ENCODE measurements around the gene PLEKHM1.

DNA sequence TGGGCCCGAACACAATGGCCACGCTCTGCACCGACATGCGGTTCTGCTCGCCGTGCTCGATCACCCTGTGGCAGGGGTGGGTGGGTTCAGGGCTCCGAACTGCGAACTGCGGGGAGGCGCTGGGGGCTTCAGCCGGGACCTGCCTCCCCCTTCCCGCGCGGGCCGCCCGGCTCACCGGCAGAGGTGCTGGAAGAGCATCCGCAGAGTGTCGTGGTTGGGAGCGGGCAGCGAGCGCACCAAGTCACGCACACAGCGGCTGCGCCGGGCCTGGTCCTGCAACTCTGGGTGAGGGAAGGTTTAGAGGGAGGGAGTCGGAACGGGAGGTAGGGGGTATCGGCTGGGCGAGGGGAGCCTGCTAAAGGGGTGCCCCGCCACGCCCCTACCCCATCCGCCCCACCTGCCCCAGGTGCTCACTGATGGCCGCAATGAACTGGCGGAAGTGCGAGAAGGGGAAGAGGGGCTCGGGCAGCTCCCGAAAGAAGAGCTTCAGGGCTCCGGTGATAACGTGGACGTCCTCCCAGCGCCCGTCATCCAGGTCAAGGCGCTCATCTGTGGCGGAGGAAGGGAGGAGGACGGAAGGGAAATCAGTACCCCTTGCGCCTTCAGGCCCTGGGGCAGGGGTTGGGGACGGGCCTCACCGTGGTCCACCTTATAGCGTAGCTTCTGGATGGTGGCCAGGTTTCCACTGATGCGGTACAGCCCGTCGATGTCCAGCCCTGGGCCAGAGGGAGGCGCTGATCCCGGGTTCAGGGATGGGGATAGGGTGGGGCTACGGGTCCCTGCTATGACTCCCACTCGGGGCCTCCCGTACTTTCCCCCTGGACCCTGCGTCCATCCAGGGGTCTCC, 94.7 kb downstream of the PLEKHM1 start:
- no peak for TF ChIP-seq CTCF (IDR thresholded peaks at IDR 0.05; ENCODE audit: low read depth, low read length, poor library complexity, severe bottlenecking)
- TF ChIP-seq EZH2phosphoT487 (IDR thresholded peaks at IDR 0.05; ENCODE audit: borderline replicate concordance, low read length): no peak

Data from DOHH2 (cell line).